H1 (cell line): ENCODE measurements around the gene HELZ2. TPM values are rescaled to one million over a fixed set of nuclear protein-coding genes. Genes with fewer than 3 reads are reported as not detected.

Experiments used
- CTCF ChIA-PET: fragments of 300-600 bp; sonication (Branson Sonifier 250); formaldehyde crosslinking; loops from one replicate; lab custom pipeline; 2021; ENCODE audit not compliant: partially characterized antibody; lab: Charles Lee
- POLR2A ChIA-PET: fragments of 300-600 bp; sonication (Branson Sonifier 250); formaldehyde crosslinking; loops from one replicate; lab custom pipeline; 2021; ENCODE audit warnings: inconsistent platforms; ENCODE audit not compliant: partially characterized antibody; lab: Charles Lee
- DNase-seq, 2 experiments: peaks; one replicate each; pipeline versions ENCODE4 v3.0.0 to v3.0.0-alpha.2; 2010 to 2022; ENCODE audit warnings: low spot score in 2 of 2, low read depth in 1 of 2, mixed read lengths in 1 of 2
- FAIRE-seq: peaks from 2 replicates; lab custom pipeline; 2011; peaks lifted over from hg19 to GRCh38; lab: Jason Lieb, UNC
- H2AFZ ChIP-seq: 2 replicates; pipeline ENCODE4 v1.8.1; 2012; ENCODE audit warnings: low read length, inconsistent platforms
- H2AK5ac ChIP-seq: 2 replicates; pipeline ENCODE4 v1.6.1; 2013; ENCODE audit warnings: low read depth, low read length
- H2BK120ac ChIP-seq: replicated peaks from 2 replicates; pipeline ENCODE3; 2013; ENCODE audit warnings: low read depth, low read length, inconsistent platforms
- H2BK12ac ChIP-seq: 2 replicates; pipeline ENCODE4 v1.6.1; 2013; ENCODE audit warnings: low read depth, low read length
- H2BK15ac ChIP-seq: 2 replicates; pipeline ENCODE4 v1.6.1; 2013; ENCODE audit warnings: low read length
- H2BK20ac ChIP-seq: 2 replicates; pipeline ENCODE4 v1.6.1; 2013; ENCODE audit warnings: low read length
- H2BK5ac ChIP-seq: 2 replicates; pipeline ENCODE4 v1.6.1; 2013; ENCODE audit warnings: low read depth, low read length
- H3K14ac ChIP-seq: 2 replicates; pipeline ENCODE4 v1.6.1; 2013; ENCODE audit warnings: inconsistent platforms; ENCODE audit not compliant: insufficient read length
- H3K18ac ChIP-seq: 2 replicates; pipeline ENCODE4 v1.6.1; 2013; ENCODE audit warnings: low read length; ENCODE audit errors: extremely low read depth
- H3K23ac ChIP-seq: 2 replicates; pipeline ENCODE4 v1.6.1; 2013; ENCODE audit warnings: inconsistent platforms; ENCODE audit not compliant: insufficient read length
- H3K23me2 ChIP-seq: 2 replicates; pipeline ENCODE4 v1.6.1; 2013; ENCODE audit warnings: low read depth, low read length
- H3K27ac ChIP-seq: 2 replicates; pipeline ENCODE4 v1.6.1; 2011; ENCODE audit warnings: low read depth, low read length, inconsistent platforms
- H3K27me3 ChIP-seq, 4 experiments: replicated peaks in 1 of 4; 1 replicate in 1 of 4; 2 replicates in 3 of 4; pipeline versions ENCODE4 v1.6.1 to v1.8.1; 2011 to 2013; ENCODE audit warnings: low read length in 3 of 4, mild to moderate bottlenecking in 3 of 4, inconsistent platforms in 2 of 4, mixed read lengths in 2 of 4, moderate library complexity in 1 of 4; ENCODE audit not compliant: control insufficient read depth in 3 of 4, insufficient read depth in 3 of 4; ENCODE audit errors: extremely low read depth in 1 of 4
- H3K36me3 ChIP-seq, 4 experiments: 2 replicates each; pipeline versions ENCODE4 v1.6.1 to v1.8.1; 2011 to 2013; ENCODE audit warnings: mild to moderate bottlenecking in 4 of 4, low read length in 3 of 4, moderate library complexity in 2 of 4, control low read depth in 1 of 4, inconsistent platforms in 1 of 4; ENCODE audit not compliant: insufficient read depth in 4 of 4, control insufficient read depth in 2 of 4
- H3K4ac ChIP-seq: replicated peaks from 2 replicates; pipeline ENCODE3; 2013; ENCODE audit warnings: low read length, low read depth, mixed read lengths, inconsistent platforms; ENCODE audit not compliant: insufficient read length
- H3K4me1 ChIP-seq, 4 experiments: replicated peaks in 1 of 4; 1 replicate in 1 of 4; 2 replicates in 3 of 4; pipeline versions ENCODE4 v1.6.1 to v1.8.1; 2011 to 2013; ENCODE audit warnings: low read length in 3 of 4, inconsistent platforms in 2 of 4, mixed read lengths in 1 of 4; ENCODE audit not compliant: insufficient read depth in 4 of 4, control insufficient read depth in 3 of 4
- H3K4me2 ChIP-seq, 2 experiments: 2 replicates each; pipeline versions ENCODE4 v1.6.1 to v1.8.1; 2011 to 2013; ENCODE audit warnings: low read depth in 2 of 2, low read length in 2 of 2, control low read depth in 1 of 2, inconsistent platforms in 1 of 2, mild to moderate bottlenecking in 1 of 2; ENCODE audit not compliant: insufficient read depth in 1 of 2
- H3K4me3 ChIP-seq, 4 experiments: fragments of 200-600, 300-600 bp in 1 of 4; sonication (generic), shearing (Covaris generic), sonication (Bioruptor Twin) in 1 of 4; 2 replicates each; pipeline versions ENCODE4 v1.5.1 to v1.8.1; 2011 to 2016; ENCODE audit warnings: low read length in 4 of 4, low read depth in 3 of 4, control low read depth in 2 of 4, inconsistent platforms in 2 of 4, mild to moderate bottlenecking in 2 of 4, mixed read lengths in 1 of 4, moderate library complexity in 1 of 4; ENCODE audit not compliant: insufficient read depth in 2 of 4; ENCODE audit errors: extremely low read depth in 1 of 4
- H3K56ac ChIP-seq: replicated peaks from 2 replicates; pipeline ENCODE3; 2013; ENCODE audit warnings: low read depth, mild to moderate bottlenecking, mixed read lengths, low read length, inconsistent platforms; ENCODE audit not compliant: insufficient read length
- H3K79me1 ChIP-seq: 2 replicates; pipeline ENCODE4 v1.6.1; 2013; ENCODE audit warnings: low read depth, low read length, control low read depth
- H3K79me2 ChIP-seq, 2 experiments: 2 replicates each; pipeline versions ENCODE4 v1.6.1 to v1.8.1; 2012 to 2013; ENCODE audit warnings: low read length in 2 of 2, mild to moderate bottlenecking in 2 of 2, inconsistent platforms in 1 of 2; ENCODE audit not compliant: insufficient read depth in 2 of 2, control insufficient read depth in 1 of 2
- H3K9ac ChIP-seq, 4 experiments: replicated peaks in 1 of 4; 1 replicate in 1 of 4; 2 replicates in 3 of 4; pipeline versions ENCODE4 v1.6.1 to v1.8.1; 2011 to 2013; ENCODE audit warnings: low read depth in 3 of 4, low read length in 3 of 4, control low read depth in 2 of 4, mild to moderate bottlenecking in 2 of 4, moderate library complexity in 2 of 4, inconsistent platforms in 1 of 4; ENCODE audit errors: extremely low read depth in 1 of 4
- H3K9me3 ChIP-seq, 2 experiments: 2 replicates each; pipeline versions ENCODE4 v1.6.1 to v1.8.1; 2012 to 2013; ENCODE audit warnings: mild to moderate bottlenecking in 2 of 2, moderate library complexity in 2 of 2, control low read depth in 1 of 2, inconsistent platforms in 1 of 2, low read depth in 1 of 2, low read length in 1 of 2, mixed read lengths in 1 of 2; ENCODE audit not compliant: insufficient read depth in 2 of 2
- H4K20me1 ChIP-seq, 2 experiments: replicated peaks in 1 of 2; 2 replicates each; pipeline versions ENCODE3 to v1.8.1; 2011 to 2013; ENCODE audit warnings: inconsistent platforms in 2 of 2, low read length in 2 of 2, mild to moderate bottlenecking in 1 of 2; ENCODE audit not compliant: insufficient read depth in 2 of 2, control insufficient read depth in 1 of 2
- H4K5ac ChIP-seq: 2 replicates; pipeline ENCODE4 v1.6.1; 2013; ENCODE audit warnings: low read length, low read depth, mixed read lengths, inconsistent platforms; ENCODE audit not compliant: insufficient read length
- H4K8ac ChIP-seq: 2 replicates; pipeline ENCODE4 v1.8.0; 2013; ENCODE audit warnings: mild to moderate bottlenecking, moderate library complexity, low read length, inconsistent platforms; ENCODE audit not compliant: insufficient read depth; ENCODE audit errors: extremely low read depth
- H4K91ac ChIP-seq: replicated peaks from 2 replicates; pipeline ENCODE3; 2013; ENCODE audit warnings: low read length, mixed read lengths, inconsistent platforms; ENCODE audit not compliant: insufficient read length
- CREB1 ChIP-seq: IDR thresholded peaks from 2 replicates; pipeline ENCODE4 v1.6.1; 2012; ENCODE audit warnings: inconsistent platforms
- CTBP2 ChIP-seq: IDR thresholded peaks from 2 replicates; pipeline ENCODE4 v1.7.0; 2011; ENCODE audit warnings: borderline replicate concordance, mild to moderate bottlenecking, moderate library complexity, mixed read lengths, low read length; ENCODE audit not compliant: insufficient read depth, insufficient read length
- FOSL1 ChIP-seq: IDR thresholded peaks from 2 replicates; pipeline ENCODE4 v1.6.1; 2011; ENCODE audit warnings: mild to moderate bottlenecking, low read depth, low read length, moderate library complexity; ENCODE audit not compliant: insufficient read depth
- SIX5 ChIP-seq: IDR thresholded peaks from 2 replicates; pipeline ENCODE4 v1.6.1; 2011; ENCODE audit warnings: mild to moderate bottlenecking, low read depth, low read length
- SP1 ChIP-seq: IDR thresholded peaks from 2 replicates; pipeline ENCODE4 v1.6.1; 2011; ENCODE audit warnings: low read depth, low read length
- SRF ChIP-seq: IDR thresholded peaks from 2 replicates; pipeline ENCODE4 v1.6.1; 2011; ENCODE audit warnings: mild to moderate bottlenecking, low read depth, low read length, moderate library complexity
- TCF12 ChIP-seq: IDR thresholded peaks from 2 replicates; pipeline ENCODE4 v1.6.1; 2011; ENCODE audit warnings: low read depth, mild to moderate bottlenecking, low read length
- USF2 ChIP-seq: IDR thresholded peaks from 2 replicates; pipeline ENCODE4 v1.6.1; 2011; ENCODE audit warnings: low read length, improper control_type of control experiment
- WGBS, 2 experiments: shearing (Covaris generic) in 1 of 2; methylation state at CpG; one replicate each; pipeline versions ENCODE4 v1.1.6 to v1.1.7; 2013 to 2015; ENCODE audit warnings: low lambda C conversion rate in 2 of 2, mixed read lengths in 2 of 2, inconsistent platforms in 1 of 2, low coverage in 1 of 2, missing lambda C conversion rate in 1 of 2; ENCODE audit not compliant: insufficient replicate concordance in 2 of 2, insufficient coverage in 1 of 2, insufficient read length in 1 of 2; ENCODE audit errors: extremely low coverage in 1 of 2, missing lambda C conversion rate in 1 of 2; 5-methylcytosine and 5-hydroxymethylcytosine counted together
- polyA plus RNA-seq, 7 experiments: library from polyadenylated mRNA; depleted of rRNA in 3 of 7; stranded (reverse) in 5 of 7; unstranded in 2 of 7; fragments of >200 nt in 5 of 7; fragments of 200-250 nt in 2 of 7; gene quantifications; 1 replicate in 5 of 7; 2 replicates in 1 of 7; 4 replicates in 1 of 7; pipeline versions ENCODE4 v1.2.1 to v1.2.3, GENCODE V29; 2011 to 2013; ENCODE audit warnings: missing spikeins in 2 of 7, mixed read lengths in 2 of 7
- total RNA-seq: library from RNA; stranded (reverse); fragmentation: NEBNext Ultra II Directional; extraction: Animal tissue kit (Norgen Biotek cat#: 25700); gene quantifications from 2 replicates; pipeline ENCODE4 v1.2.1, GENCODE V29; 2021

HELZ2 gene
- total and polyA plus RNA-seq, 2 of the 8 experiments (the other 6 are each of a cell fraction or from before 2014, with no cell fraction given), result 7.9 to 17.5 TPM

GRCh38 chr20:63567136-63567385 is 7.0 kb downstream of the HELZ2 start:
- Histone ChIP-seq H2BK12ac (no peak overlapping the region), H3K23ac (no peak overlapping the region), H2AFZ (no peak overlapping the region), H4K20me1 (no peaks in the 10 kb centered on the region), H4K8ac (no peak overlapping the region), H2BK20ac (no peak overlapping the region), H3K79me1 (no peaks in the 10 kb centered on the region), H3K56ac (no peak overlapping the region), H3K4me2 (no peak overlapping the region), H4K5ac (no peak overlapping the region), H4K91ac (no peak overlapping the region), H3K4me3 (no peak overlapping the region), H3K79me2 (no peaks in the 10 kb centered on the region), H3K36me3 (no peaks in the 10 kb centered on the region; a peak in 3 of 8 replicates), H2AK5ac (no peak overlapping the region), H3K4ac (no peak overlapping the region), H2BK15ac (no peak overlapping the region), H3K27me3 (no peaks in the 10 kb centered on the region), H3K9me3 (no peaks in the 10 kb centered on the region), H3K23me2 (no peaks in the 10 kb centered on the region), H3K9ac (no peak overlapping the region), H2BK5ac (no peak overlapping the region), H3K27ac (no peak overlapping the region), H3K18ac (no peak overlapping the region), H2BK120ac (no peak overlapping the region), H3K4me1 (no peaks in the 10 kb centered on the region), H3K14ac (no peak overlapping the region)
- ChIA-PET CTCF (interaction anchor here (0.7 to 2.6 kb wide), 2 partner anchors 29 to 166 kb away, joined by 3 to 8 read pairs; no protein-coding TSS in a partner anchor), POLR2A (interaction anchor here (1.1 to 1.6 kb wide), 2 partner anchors 11 to 46 kb away, joined by 3 to 5 read pairs; no protein-coding TSS in a partner anchor)
- 90% methylated on average over 22 of the region's 22 CpGs; no CpG with 5 or more reads in 1 of the 2 experiments for WGBS, 2 experiments
- FAIRE-seq (no peak), DNase-seq (no peak)
- TF ChIP-seq SRF (no peak), TCF12 (no peak), CREB1 (no peak), USF2 (no peak), CTBP2 (no peak), FOSL1 (no peak), SIX5 (no peak), SP1 (no peak)
